ENCODE results near the gene NAA16. TPM values are rescaled to one million over a fixed set of nuclear protein-coding genes. Genes with fewer than 3 reads are reported as not detected.

NAA16 gene
- total RNA-seq, 1 experiment from 2014 or later = 6.7 TPM

DNA sequence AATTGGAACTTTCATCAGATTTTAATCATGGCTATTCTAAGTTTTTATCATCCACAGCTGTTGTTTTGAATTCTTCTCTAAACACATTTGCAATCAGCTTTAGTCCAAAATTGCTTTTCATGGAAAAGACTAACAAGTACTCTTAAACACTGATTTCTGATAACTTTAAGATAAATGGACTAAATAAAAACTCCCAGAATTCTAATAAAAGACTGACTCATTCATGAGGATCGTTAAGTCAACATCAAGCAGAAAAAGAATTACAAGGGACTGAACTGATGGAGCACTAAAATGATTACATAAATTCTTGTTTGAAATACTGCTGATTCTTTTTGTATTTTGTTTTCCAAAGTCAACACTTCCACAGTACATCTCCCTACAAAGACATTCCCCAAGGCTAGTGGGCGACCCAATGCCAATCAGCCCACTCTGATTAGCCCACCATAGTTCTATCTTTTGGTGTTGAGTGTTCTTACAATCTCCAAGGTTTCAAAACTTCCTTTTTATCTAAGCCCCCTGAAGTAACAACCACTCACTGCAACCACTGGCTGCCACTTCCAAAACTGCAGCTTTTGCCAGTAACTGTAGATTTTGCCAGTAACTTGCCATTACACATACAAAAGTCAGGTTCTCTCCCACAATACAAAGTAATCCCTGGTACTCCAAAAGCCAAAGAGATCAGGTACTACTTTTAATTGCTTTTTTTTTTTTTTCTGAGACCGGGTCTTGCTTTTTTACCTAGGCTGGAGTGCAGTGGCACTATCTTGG is 14.0 kb upstream of the NAA16 start:
- in situ Hi-C loops (cut with HindIII; ENCODE audit: low pct_unique_long_range_greater_than_20kb, low sequenced_read_pairs) = no loop called here
- no peak for DNase-seq (ENCODE audit: low read depth, low spot score)

DNA sequence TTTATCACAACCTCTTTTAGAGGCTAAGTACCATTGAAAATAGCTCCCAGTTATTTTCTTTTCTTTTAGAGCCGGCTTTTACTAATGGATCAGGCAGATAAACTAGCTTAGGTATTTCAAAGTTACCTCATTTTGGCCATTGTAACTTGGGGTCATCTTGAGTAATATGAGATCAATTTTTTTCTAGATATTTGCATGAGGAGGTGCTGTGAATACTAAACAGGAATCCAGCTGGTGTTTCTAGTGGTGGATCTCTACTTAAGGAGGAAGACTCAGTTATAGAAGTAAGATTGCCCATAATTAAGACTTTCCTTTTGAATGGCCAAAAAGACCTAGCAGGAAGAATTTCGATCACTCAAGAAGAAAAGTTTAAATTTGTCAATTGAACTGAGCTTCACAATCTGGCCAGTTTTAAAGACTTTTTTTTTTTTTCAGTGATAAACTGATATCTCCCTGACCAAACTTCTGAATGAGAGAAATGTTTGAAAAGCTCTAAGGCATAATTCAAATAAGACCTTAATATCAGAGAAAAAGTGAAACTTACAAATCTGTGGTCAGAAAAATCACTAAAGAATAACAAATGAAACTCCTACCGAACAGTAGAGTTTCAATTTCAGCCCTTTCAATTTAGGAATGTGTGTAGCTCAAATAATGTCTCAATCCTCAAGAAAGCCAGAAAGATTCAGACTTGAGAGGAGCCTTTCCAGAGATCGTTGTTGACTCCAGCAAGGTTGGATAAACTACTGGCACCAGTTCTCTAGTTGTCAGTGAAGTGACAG is 11.6 kb upstream of the NAA16 start:
- in situ Hi-C loops (cut with HindIII; ENCODE audit: low pct_unique_long_range_greater_than_20kb, low sequenced_read_pairs) = no loop called here
- DNase-seq (ENCODE audit: low read depth, low spot score) = no peak

DNA sequence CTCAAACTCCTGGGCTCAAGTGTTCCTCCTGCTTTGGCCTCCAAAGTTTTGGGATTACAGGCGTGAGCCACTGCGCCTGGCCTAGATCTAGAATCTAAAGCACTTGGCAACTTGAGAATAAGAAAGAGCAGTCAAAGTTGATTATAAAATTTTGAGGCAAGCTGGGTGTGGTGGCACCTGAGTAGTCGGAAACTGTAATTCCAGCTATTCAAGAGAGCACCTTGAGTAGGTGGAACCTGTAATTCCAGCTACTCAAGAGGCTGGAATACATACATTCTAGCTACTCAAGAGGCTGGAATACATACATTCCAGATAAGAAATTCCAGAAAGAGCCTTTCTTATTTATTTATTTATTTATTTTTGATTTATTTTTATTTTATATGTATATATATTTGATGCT is 8.3 kb upstream of the NAA16 start:
- no peak for DNase-seq (ENCODE audit: low read depth, low spot score)
- in situ Hi-C loops (cut with HindIII; ENCODE audit: low pct_unique_long_range_greater_than_20kb, low sequenced_read_pairs) = no loop called here

DNA sequence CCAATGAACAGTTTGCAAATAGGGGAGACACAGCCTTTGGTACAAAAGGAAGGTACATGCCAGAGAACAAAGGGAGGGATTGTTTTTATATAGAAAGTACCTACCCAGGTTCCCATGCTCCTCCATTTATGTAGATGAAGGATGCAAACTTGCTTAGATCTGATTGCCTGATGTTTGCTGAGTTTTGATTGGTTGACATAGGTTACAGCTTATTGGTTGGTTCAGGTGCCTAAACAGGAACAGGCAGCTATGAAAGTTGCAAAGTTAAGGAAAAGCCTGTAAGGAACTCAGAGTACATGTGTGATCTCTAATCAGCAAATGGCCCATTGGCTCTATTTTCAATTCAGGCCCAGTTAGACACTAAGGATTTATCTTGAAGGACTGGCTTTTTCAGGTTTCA is 6.5 kb upstream of the NAA16 start:
- in situ Hi-C loops (cut with HindIII; ENCODE audit: low pct_unique_long_range_greater_than_20kb, low sequenced_read_pairs) = no loop called here

DNA sequence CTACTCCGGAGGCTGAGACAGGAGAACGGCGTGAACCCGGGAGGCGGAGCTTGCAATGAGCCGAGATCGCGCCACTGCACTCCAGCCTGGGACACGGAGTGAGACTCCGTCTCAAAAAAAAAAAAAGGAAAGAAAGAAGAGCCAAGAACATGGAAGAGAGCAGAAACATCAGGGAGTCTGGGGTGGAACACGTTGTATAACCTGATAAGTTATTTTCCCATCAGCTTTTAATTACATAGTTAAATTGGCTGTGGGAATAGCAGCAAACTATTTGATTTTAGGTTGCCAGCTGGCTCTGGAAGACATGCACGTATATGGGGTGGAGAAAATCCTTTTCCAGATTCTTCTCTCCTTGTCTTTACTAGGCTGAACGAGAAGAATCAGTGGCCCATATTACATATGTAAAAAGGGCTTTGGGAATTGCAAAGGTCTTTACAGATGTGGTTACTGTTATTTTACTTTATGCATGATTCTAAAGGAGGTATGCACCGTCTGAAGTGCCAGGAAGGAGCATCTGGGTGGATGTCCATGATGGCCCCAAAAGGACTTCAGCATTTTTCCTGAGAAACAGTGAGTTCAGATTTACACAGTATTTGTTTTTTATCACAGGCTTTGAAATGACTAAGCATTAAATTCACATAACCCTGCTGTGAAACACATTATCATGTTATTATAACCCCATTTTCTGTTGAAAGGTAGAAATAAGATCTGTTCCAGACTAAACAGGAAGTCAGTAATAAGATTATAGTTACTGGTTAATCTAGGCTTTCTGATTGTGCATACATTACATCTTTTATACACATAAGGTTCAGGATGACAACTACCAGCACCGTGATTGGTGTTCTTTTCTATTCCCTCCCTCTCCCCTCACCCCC is 4.6 kb upstream of the NAA16 start:
- DNase-seq (ENCODE audit: low read depth, low spot score) = no peak
- in situ Hi-C loops (cut with HindIII; ENCODE audit: low pct_unique_long_range_greater_than_20kb, low sequenced_read_pairs) = no loop called here

More for the DNA sequence above, 6.5 kb upstream of the NAA16 start:
- DNase-seq (ENCODE audit: low read depth, low spot score) = peak; percentile 13

DNA sequence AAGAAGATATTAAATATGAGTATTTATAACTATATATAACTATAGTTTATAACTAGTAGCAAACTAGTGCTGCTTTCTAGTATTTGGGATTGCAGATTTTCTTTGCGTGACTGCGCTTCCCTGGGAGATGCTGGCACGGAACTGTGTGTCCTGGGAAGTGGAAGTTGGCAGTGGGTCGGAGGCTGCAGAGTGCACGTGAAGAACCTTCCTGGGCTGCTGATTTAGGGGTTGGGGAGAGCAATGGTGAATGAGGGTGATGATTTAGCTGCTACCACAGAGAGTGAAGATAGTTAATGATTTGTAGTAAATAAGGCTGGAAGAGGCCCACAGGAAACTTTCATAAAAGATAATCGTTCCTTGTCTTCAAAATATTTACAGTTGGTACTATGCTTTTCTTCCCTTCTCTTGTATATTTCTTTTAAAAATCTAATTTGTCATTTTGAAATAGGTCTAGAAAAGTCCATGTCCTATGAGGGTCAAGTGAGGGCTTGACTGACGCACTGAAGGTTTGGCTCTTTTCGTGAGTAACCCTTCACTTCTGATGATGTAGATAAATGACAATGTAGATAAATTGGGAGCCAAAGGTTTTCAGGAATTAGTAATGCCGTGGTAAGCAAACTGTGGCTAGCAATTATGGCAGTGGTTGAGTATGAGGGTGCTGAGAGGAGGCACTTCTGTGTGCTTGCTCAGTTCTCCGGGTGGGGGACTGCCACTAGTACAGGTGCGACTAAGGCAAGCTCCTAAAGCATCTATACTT is 3.0 kb upstream of the NAA16 start:
- no peak for DNase-seq (ENCODE audit: low read depth, low spot score)
- in situ Hi-C loops (cut with HindIII; ENCODE audit: low pct_unique_long_range_greater_than_20kb, low sequenced_read_pairs) = no loop called here

DNA sequence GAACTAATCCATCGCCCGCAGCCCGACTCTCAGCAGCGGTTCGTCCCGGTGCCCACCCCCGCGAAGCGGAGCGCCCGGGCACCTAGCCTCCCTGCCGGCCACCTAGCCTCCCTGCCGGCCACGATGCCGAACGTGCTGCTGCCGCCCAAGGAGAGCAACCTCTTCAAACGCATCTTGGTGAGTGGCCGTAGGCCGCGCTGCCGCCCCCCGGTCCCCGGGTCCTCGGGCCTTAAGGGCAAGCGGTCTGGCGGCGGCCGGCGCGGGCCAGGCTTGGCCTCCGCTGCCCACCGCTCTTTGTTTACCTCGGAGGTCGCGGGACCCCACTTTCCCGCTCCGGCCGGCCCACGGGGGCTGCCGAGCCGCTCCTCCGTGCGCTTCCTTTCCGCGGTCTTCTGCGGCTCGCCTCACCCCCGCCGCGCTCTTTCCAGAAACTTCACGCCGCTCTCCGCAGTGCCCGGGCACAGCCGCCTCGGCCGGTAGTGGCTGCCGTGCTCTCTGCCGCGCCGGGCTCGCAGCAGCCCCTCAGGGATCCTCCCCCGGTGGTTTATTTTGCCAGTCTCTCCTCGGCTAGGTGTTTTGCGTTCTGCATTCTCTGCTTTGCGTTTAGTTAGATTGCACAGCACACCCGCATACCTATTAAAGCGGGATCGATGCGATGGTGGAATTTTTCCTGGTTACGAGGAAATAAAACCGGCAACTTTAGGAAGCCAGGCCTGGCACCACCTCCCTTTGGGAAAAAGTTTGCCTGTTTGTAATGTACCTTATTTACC is 524 bp downstream of the NAA16 start:
- in situ Hi-C loops (cut with HindIII; ENCODE audit: low pct_unique_long_range_greater_than_20kb, low sequenced_read_pairs) = no loop called here

DNA sequence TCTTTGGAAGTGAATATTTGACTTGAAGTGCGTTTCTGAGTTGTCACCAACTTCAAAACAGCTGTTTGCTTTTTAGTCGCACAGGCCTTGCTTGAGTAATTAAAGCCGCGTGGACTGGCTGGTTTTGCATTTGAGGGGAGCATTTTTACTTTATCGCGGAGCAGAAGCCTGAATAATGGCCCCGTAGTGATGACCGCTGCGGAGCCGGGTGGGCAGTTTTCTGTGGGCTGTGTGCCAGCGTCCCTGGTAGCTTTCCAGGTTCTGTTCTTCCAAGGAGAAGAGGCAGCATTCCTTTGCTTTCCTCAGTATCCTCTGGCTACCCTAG is 1.1 kb downstream of the NAA16 start:
- in situ Hi-C loops (cut with HindIII; ENCODE audit: low pct_unique_long_range_greater_than_20kb, low sequenced_read_pairs) = no loop called here
- DNase-seq (ENCODE audit: low read depth, low spot score) = peak; percentile 31

More for the DNA sequence above, 524 bp downstream of the NAA16 start:
- peak; percentile 8 for DNase-seq (ENCODE audit: low read depth, low spot score)

DNA sequence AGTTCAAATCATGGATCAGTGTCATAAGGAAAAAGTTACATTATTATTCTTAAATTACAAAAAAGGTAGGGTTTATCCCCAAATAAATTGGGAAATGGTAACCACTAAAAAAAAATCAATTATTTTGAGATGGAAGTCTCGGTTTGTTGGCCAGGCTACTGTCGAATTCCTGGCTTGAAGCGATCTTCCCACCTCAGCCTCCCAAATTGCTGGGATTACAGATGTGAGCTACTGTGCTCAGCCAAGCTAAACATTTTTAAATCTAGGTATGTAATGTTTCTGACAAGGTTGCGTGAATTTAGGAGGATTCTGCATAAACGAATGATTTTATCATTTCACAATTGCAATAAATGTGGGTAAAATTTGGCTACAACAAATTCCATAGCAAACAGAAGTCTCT is 2.0 kb downstream of the NAA16 start:
- DNase-seq (ENCODE audit: low read depth, low spot score) = no peak
- in situ Hi-C loops (cut with HindIII; ENCODE audit: low pct_unique_long_range_greater_than_20kb, low sequenced_read_pairs) = no loop called here

DNA sequence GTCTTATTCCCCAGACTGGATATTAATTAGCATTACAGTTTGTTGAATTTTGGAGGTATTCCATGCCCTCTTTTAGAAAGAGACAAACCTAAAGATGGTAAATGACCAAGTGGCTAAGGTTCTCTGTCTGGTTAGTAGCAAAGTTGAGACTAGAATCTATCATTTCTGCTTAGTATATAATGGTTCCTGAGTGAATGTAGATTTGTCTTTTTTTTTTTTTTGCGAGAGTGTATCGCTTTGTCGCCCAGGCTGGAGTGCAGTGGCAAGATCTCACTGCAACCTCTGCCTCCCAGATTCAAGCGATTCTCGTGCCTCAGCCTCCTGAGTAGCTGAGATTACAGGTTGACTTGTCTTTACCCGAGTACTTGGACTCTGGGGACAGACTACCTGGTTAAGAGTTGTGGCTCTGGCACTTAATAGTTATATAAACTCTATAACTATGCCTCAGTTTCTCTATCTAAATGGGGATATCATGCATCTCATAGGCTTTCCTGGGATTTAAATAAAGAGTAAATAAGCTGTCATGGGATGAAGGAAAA is 2.7 kb downstream of the NAA16 start:
- DNase-seq (ENCODE audit: low read depth, low spot score) = no peak
- in situ Hi-C loops (cut with HindIII; ENCODE audit: low pct_unique_long_range_greater_than_20kb, low sequenced_read_pairs) = no loop called here

DNA sequence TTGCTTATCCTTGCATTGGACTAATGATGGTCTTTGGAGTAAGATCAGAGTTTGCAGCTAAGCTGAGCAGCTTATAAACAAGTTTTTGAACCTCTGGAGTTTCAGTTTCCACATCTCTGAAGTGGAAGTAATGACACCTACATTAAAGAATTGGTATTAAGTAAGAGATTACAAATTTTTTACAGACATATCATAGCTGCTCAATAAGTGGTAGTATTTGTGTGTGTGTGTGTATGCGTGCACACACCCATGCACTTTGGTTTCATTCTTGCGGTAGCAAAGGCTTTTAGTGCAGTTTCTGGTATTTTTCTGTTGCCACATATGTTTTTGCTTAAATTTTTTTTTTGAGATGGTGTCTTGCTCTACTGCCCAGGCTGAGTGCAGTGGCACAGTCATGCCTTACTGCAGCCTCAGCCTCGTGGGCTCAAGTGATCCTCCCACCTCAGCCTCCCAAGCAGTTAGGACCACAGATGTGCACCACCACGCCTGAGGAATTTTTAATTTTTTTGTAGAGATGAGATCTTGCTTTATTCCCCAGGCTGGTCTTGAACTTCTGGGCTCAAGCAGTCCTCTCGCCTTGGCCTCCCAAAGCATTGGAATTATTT is 4.5 kb downstream of the NAA16 start:
- no peak for DNase-seq (ENCODE audit: low read depth, low spot score)
- in situ Hi-C loops (cut with HindIII; ENCODE audit: low pct_unique_long_range_greater_than_20kb, low sequenced_read_pairs) = no loop called here

DNA sequence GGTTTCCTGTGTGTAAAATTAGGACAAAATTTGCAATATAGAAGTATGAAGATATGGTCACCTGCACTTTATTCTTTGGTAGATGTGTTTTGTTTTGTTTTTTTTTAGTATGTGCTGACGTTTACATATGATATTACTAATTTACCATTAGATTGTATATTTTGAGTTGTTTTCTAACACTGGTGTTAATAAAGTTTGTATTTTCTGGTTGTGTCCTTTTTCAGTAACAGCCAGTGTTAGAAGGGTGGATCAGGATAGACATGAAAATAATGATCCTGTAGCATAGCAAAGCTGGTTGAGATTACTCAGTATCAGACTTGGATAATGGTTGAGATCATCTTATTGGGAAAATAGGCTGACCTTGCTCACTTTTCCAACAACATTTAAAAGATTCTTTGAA is 6.2 kb downstream of the NAA16 start:
- DNase-seq (ENCODE audit: low read depth, low spot score) = no peak
- in situ Hi-C loops (cut with HindIII; ENCODE audit: low pct_unique_long_range_greater_than_20kb, low sequenced_read_pairs) = no loop called here

DNA sequence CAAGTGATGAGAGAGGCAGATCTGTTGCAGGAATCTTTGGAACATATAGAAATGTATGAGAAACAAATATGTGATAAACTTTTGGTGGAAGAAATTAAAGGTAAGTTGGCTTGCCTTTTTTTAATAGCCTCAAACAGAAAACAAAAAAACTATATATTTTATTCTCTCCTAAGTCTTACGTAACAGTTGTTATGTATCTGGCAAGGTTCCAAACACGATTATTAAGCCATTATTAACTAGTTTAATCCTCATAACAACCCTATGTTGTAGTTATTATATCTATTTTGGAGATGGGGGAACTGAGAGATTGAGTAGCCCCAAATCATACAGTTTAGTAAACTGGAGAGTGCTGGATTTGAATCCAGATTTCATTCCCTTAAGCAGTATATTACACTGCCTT is 14.7 kb downstream of the NAA16 start:
- in situ Hi-C loops (cut with HindIII; ENCODE audit: low pct_unique_long_range_greater_than_20kb, low sequenced_read_pairs) = no loop called here
- DNase-seq (ENCODE audit: low read depth, low spot score) = no peak

DNA sequence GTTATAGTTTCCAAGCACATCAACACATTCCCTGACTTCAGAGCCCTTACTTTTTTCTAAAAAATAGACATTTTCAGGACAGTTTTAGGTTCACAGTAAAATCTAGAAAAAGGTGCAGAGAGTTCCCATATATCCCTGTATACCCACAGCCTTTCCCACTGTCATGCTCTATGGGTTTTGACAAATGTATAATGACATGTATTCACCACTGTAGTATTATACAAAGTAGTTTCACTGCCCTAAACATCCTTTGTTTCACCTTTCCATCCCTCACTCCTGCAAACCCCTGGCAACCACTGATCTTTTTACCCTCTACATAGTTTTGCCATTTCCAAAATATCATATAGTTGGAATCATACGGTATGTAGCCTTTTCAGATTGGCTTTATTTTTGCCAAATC is 15.6 kb downstream of the NAA16 start:
- DNase-seq (ENCODE audit: low read depth, low spot score) = no peak
- in situ Hi-C loops (cut with HindIII; ENCODE audit: low pct_unique_long_range_greater_than_20kb, low sequenced_read_pairs) = no loop called here

DNA sequence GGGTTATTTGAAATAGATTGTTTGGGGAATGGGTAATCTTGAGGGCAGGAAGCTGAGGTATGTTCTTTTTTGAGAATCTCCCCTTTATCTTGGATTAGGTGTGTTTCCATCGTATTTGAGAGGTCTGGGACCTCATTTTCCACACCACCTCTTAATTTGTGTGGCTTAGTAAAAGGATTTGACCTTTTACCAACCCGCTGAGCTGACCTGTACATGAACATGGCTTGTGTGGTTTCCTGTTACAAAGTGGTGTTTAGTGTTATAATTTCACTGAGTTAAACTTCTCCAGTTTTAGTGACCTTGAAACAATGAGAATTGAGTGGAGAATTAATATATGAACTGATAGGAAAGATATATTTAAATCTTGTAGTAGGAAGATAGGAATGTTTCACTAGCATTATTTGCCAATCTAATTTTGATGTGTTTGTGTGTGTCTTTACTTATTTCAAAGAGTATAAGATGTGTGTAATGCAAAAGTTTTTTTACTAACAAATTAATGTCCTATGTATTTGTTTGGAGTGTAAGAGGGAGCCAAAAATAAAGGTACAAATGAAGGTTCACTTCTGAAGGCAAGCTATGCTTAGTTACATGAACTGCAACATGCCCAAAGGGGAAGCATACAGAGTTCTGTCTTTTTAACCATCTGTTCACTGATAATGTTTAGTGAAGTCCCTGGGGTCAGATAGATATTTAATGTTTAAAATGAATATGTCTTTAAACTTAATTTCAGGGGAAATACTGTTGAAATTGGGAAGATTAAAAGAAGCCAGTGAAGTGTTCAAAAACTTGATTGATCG is 17.1 kb downstream of the NAA16 start:
- no peak for DNase-seq (ENCODE audit: low read depth, low spot score)
- in situ Hi-C loops (cut with HindIII; ENCODE audit: low pct_unique_long_range_greater_than_20kb, low sequenced_read_pairs) = no loop called here

DNA sequence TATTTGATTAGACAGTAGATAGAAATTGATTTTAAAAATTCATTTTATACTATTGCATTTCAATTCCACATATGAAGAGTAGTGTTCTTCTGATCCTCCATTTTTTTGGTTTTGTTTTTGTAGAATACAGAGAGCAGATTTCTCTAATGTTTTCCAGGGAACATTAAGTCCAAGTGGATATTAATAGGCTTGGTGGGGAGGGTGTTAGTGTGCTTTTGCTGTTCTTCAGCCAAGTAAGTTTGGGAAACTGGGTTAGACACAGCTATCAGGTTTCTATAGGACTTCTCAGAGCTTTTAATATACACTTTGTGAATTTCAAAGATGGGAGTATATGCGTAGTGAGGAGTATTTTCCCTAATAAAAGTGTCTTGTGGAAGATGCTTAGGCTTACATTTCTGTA is 21.8 kb downstream of the NAA16 start:
- DNase-seq (ENCODE audit: low read depth, low spot score) = no peak
- in situ Hi-C loops (cut with HindIII; ENCODE audit: low pct_unique_long_range_greater_than_20kb, low sequenced_read_pairs) = no loop called here

Measured in SK-MEL-5 (cell line).